GF-D8 (cell line): Measurements from ENCODE around the gene KIF5B.
A peak's percentile ranks its signal among the peaks of the same experiment; 100 is the strongest.
"Not testable (repeated sequence)": the region's sequence is repeated elsewhere in the genome, so short reads cannot be mapped to it uniquely, and the experiment has no call there.

Source experiments
- DNase-seq: peaks from one replicate; lab custom pipeline; 2025; lab: John Stamatoyannopoulos, UW

The KIF5B gene

DNA sequence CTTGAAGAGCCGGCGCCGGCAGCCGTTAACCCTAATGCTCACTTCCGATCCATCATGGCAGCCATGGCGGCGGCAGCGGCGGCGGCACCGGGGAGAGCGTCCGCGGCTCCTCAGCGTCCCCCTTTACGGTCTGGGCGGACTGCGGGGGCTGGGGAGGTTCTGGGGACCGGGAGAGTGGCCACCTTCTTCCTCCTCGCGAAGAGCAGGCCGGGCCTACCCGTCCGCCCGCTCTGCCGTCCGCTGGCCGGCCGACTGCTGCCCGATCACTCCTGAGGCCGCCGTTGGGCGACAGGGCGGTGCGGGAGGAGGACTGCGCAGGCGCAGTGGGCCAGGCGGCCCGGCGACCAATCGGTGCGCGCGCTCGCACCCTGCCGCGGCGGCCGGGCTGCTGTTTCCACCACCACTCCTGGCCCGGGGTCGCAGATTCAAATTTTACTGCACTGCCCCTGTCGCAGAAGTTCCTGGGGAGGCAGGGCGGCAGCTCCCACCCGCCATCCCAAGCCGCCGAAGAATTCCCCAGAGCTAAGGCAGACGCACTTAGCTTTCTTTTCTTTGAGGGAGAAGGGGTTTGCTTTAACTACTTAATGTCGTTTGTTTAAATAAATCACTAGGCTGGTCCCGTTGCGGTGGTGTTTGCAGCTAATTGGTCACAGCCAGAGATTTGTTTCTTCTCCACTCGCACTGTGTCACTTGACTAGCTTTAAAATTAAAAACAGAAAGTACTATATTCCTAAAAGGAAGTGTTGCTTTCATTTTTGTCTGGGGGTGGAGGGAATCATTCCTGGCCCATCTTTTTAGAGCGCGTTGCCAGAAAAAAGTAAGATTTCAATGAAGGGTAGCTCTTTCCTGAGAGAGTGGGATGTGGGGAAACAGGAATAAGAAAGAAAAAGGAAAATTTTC lies at the start of gene KIF5B:
Gene KIF5B, minus strand, starts transcription at position 290 of the 900 bp plus-strand sequence. CDS start 452 bp downstream, outside the sequence.
- DNase-seq: peak; percentile 57

DNA sequence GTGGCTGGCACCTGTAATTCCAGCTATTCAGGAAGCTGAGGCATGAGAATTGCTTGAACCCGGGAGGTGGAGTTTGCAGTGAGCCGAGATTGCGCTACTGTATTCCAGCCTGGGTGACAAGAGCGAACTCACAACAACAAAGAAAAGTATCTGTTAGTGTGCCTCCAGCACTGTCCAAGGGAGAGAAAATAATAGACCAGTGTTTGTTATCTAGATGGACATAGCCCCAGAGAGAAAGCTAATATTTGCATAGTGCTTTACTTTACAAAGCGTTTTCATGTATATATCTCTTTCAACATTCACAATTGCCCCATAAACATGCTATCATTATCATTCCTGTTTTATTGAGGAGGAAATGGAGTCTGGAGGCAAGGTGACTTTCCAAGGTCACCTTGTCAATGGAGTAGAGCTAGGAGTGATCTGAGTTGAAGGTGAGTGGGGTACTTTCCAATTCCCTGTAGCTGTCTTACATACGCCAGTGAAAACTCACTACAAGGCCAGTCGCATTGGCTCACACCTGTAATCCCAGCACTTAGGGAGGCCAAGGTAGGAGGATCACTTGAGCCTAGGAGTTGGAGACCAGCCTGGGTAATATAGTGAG lies 49.7 kb upstream of the KIF5B start:
- DNase-seq: no peak

DNA sequence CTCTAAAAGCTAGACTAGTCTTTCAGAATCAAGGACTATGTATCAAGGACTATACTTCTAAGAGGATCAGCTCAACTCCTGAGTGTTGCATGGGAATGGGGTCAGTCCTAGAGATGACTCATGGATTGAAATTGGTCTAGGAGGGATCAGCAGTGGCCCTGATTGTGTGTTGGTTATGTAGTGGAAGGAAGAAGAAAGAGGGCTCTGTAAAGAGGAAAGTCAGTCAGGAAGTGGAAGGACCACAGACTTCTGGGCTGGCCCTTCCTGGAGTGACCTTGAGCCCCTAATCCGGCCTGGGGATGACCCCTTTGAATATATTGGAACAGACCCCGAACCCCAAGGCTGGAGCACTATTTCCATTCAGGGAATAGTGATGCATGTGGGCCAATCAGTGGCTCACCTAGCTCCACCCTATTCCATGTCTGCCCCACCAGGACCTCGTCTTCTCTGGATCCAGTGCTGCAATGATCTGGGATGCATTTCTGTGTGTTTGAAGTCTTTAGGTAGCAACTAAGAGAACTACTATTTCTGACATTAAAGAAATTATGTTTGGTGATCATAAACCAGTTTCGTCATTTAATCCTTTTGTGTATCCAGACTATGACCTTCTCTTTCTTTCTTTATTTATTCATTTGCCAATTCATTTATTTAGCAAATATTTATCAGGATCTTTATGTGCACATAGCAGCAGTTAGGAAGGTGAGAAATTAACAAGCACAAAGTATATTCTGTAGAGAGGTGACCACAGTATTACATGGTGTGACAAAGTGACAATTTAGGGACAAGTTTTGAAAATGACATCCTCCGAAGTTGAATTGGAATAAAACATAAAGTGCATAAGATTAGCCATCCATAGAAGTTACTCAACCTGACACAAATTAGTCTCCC lies 48.6 kb upstream of the KIF5B start:
- no peak for DNase-seq

DNA sequence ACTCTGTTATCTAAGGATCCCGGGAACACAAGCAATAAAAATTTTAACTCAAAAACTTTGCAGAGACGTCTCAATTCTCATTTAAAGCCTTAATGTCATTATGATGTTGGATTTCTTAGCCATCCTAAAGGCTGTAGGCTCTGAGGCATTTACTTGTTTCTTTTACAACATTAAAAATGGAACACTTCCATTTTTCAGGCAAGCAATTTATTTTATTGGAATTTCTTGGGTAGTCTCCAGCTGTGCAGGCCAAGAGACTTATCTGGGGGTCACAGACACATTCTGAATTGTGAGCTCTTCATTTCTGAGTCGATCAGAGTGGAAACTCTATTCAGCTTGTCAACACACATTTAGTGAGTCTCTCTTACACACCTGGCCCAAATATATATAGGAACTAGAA lies 48.0 kb upstream of the KIF5B start:
- DNase-seq: no peak

DNA sequence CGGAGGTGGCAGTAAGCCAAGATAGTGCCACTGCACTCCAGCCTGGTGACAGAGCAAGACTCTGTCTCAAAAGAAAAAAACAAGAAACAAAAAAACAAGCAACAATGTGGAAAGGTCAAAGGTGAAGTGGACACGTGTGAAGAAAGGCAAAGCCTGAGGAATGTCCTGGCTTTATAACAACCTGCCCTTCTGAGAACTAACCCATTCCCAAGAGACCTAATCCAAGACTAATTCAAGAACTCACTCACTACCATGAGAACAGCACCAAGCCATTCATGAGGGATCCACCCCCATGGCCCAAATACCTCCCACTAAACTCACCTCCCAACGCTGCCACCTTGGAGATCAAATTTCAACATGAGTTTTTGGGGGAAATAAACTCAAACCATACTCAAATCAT lies 47.5 kb upstream of the KIF5B start:
- no peak for DNase-seq

DNA sequence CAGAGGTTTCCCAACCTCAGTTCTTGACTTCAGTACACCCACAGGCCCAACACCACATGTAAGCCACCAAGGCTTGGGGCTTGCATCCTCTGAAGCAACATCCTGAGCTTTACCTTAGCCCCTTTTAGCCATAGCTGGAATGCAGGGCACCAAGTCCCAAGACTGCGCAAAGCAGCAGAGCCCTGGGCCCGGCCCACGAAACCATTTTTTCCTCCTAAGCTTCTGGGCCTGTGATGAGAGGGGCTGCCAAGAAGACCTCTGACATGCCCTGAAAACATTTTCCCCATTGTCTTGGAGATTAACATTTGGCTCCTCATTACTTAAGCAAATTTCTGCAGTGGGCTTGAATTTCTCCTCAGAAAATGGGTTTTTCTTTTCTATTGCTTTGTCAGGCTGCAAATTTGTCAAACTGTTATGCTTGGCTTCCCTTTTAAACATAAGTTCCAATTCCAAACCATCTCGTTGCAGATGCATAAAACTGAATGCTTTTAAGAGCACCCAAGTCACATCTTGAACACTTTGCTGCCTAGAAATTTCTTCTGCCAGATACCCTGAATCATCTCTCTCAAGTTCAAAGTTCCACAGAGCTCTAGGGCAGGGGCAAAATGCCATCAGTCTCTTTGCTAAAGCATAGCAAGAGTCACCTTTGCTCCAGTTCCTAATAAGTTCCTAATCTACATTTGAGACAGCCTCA lies 42.5 kb upstream of the KIF5B start:
- DNase-seq: not testable (repeated sequence)

DNA sequence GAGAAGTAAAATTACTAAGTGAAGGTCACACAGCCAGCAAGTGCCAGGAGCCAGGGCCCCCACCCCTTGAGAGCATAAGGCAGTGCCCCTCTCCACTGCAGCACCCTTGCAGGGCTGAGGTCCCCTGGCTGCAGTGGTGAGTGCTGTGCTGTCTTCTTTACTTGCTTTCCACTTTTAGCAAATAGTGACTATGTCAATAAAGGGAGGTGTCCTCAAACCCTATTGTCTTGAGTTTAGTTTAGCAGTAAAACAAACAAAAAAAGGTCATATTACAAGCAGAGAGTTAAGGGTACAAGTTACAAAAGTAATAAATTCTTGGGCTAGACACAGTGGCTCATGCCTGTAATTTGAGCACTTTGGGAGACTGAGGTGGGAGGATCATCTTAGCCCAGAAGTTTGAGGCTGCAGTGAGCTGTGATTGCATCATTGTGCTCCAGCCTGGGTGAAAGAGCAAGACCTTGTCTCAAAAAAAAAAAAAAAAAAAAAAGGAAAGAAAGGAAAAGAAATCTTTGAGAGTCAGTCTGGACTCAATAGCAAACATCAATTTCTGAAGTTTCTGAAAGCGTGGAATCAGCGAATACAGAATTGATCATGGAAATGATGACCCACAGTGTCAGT lies 39.0 kb upstream of the KIF5B start:
- no peak for DNase-seq

DNA sequence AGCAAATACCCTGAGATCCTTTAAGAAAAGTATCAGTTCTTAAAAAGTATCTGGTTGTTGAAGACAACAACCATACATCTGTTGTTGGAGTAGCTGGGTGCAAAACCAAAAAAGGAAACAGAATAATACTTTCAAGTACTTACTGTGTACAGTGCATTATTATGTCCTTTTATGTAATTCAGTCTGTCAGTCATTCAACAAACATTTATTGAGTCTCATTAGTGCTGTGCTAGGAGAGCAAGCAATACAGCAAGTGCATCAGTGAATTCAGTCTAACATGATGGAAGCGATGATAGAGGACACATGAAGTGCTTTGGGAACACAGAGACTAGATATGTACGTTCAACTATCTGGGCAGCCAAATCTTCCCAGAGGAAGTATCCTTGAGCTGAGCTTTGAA lies 37.4 kb upstream of the KIF5B start:
- no peak for DNase-seq

DNA sequence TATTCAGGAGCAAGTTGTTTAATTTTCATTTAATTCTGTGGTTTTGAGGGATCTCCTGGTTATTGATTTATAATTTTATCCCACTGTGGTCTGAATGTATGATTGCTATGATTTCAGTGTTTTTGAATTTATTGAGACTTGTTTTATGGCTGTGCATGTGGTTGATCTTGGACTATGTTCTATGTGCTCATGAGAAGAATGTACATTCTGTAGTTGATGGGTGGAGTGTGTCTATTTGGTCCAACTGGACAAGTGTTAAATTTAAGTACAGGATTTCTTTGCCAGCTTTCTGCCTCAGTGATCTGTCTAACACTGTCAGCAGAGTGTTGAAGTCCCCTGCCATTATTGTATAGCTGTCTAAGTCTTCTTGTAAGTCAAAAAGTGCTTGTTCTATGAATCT lies 34.8 kb upstream of the KIF5B start:
- no peak for DNase-seq

DNA sequence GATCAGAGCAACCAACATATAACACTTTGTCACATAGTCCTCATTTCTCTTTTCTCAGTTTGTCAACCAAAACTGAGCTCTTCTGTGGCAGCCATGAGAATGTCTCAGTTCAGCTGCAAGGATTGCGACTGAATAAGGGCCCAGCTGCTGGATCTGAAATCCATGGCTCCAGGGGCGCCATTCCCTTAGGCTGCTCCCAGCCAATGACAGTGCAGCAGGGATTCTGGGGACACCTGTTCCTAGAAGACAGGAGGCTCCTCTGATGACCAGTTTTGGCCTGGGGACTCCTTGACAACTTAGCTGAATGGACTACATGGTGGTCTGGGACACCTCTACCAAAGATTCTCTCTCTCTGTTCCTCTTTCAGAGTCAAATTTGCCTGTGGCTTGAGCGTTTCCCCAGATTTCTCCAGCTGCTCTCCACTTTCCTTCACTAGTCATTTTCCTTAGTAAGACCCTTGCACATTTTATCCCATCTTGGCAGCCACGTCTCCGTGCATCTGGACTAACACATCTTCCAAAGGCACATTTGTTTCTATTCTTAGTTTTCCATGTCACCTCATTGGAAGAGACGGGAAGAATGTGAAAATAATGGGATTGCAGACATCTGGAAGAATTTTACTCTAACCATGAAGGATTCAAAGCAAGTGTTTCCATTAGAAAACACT lies 28.1 kb upstream of the KIF5B start:
- DNase-seq: no peak

DNA sequence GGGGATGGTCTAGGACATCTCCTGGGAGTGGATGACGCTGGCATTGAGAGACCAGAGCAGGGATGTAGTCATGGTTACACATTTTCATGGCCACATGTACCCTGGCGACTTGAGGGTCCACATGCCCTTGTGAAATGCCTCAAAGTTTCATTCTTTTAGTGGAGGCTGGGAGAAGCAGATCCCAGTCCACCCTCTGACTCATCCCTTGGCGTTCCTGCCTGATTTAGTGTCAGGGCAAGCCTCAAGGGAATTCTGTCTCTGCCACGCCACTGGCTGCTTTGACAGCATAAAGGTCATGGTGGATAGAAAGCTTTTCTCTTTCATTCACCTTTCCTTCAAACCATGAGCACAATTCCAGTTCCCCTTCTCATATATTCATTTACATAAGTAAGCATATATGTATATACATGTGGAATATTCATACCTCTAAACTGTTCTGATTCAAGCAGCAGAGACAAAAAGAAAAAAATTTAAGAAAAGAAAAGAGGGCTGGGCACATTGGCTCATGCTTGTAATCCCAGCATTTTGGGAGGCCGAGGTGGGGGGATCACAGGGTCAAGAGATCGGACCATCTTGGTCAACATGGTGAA lies 21.8 kb upstream of the KIF5B start:
- DNase-seq: no peak

DNA sequence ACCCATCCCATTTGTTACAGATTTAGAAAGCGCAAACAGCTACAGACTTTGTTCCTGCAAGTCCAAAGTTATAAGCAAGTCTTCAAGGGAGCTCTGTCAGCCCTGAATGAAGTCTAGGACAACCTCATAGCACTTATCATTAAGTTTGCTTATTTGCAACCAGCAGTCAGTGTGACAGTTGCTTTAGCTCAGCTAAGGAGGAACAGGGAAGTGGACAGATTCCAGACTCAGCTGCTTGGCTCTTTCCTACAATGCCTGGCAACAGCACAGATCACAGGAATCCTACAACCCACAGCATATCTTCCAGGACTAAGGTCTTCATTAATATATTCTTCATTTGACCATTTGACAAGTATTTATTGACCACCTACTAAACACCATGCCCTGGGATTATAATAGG lies 17.4 kb upstream of the KIF5B start:
- no peak for DNase-seq

DNA sequence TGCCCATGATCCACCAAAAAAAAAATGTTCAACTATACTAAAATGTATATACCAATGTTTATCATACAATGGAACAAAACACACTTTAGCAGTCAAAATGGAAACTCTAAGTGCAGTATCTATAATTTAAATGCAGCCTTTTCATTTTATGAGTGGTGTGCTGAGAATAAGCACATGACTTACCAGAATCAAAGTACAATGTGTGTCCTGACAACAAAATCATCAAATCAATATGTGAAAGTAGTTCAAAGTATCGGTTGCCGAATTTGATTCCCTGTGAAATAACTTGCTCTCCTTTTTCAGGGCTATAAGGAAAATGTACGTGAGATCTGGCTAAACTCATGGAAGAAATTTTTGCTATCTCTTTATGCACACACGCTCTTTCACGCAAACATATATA lies 16.9 kb upstream of the KIF5B start:
- no peak for DNase-seq

DNA sequence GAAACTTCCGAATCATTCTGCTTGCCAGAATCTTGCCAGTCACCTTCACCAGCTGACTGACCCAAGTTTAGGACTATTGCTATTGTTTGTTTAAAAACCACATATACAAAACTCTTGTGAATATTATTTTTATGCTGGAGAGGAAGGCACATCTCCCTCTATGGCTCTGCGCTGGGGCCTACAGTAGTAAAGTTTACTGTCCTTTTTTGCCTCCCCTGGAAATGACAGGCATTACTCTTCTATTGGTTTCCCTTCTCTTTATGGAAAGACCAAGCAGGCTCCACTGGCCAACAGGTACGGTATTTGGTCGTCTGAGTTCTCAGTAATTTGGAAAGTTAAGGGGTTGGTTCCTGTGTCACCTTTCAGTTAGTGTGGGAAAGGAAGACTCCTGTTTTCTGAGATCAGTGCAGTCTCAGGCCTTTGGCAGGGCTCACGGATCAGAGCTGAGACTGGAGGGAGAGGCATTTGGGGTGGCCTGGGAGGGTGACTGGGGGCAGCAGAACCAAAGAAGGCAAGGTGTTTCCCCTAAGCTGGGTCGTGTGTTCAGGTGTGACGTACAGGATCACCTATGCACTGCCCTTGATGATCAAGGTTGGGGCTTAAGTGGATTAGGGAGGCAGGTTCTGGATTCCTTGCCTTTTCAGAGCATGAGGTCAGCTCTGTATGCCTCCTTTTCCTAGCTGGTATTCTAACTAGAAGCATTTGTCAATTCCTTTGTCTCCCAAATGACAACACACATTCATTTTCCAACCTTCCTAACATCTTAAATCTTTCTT lies 16.0 kb upstream of the KIF5B start:
- DNase-seq: no peak

DNA sequence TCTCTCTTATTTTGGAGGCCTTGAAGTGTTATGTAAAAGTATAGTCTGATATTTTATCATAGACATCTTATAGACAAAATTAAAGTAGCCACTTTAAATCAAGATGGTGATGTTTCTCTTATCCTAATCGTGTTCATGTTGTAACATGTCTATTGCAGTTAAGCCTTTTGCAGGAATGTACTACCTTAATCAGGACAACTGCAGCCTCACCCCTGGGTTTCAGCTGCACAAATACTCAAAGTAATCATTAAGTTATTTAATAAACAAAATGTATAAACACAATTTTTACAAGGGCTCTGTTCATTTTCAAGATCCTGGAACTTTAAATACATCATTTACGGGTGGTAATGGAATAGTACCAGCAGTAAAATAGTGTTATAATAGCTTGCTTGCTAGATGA lies 14.4 kb upstream of the KIF5B start:
- DNase-seq: no peak

DNA sequence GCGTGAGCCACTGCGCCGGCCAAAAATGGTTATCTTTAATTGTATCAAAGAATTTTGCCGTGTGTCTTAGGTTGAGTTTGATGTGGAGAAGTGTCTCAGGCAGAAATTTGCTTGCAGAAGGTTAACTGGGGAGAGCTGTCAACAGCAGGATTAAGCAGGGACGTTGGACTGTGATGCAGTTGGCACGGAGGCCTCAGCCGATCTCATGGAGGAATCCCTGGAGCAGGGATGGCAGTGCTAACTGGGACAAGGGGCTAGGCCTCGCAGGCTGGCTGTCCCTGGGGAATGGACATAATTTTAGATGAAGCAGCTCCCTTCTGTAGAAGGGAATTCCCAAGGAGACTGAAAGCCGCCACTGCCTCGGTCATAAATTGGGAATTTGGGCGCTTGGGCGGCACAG lies 12.3 kb upstream of the KIF5B start:
- DNase-seq: no peak

DNA sequence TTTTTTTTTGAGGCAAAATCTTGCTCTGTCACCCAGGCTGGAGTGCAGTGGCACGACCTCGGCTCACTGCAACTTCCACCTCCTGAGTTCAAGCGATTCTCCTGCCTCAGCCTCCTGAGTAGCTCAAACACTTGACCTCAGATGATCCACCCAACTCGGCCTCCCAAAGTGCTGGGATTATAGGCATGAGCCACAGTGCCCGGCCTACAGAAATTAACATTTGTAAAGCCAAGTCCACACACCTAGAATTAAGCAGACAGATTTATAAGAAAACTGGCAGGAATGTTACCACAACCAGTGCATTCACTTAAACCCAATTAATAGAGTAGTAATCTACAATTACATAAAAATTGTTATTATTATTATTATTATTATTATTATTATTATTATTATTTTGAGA lies 11.7 kb upstream of the KIF5B start:
- DNase-seq: not testable (repeated sequence)

DNA sequence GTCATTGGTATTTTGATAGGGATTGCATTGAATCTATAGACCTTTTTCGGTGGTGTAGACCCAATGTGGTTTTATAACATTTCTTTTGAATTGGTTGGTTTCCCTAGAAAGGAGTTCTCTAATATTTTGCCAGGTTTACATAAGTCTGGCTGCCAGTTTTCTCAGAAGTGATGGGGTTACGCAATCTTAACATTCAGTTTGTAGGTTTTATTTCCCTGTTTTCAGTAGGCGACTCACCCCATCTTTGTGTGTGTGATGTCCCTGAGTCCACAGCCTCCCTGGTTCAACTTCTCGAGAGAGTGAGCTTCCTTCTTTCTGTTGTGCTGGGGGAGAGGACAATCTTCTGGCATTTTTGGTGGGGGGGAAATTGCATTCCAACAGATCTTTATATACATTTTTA lies 9.6 kb upstream of the KIF5B start:
- peak; percentile 54 for DNase-seq

DNA sequence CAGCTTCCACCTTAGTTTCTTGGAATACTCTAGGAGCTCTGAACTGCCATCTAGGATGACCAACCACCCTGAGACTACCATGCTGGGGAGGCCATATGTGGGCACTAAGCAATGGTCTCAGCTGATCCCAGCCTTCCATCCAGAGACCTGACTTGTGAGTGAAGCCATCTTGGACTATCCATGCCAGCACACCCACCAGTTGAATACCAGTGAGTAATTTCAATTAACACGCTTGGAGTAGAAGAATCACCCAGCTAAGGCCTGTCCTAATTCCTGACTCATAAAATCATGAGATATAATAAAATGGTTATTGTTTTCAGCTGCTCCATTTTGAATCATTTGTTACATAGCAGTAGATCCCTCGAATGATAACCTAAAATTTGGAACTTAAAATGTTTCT lies 5.2 kb upstream of the KIF5B start:
- DNase-seq: no peak

DNA sequence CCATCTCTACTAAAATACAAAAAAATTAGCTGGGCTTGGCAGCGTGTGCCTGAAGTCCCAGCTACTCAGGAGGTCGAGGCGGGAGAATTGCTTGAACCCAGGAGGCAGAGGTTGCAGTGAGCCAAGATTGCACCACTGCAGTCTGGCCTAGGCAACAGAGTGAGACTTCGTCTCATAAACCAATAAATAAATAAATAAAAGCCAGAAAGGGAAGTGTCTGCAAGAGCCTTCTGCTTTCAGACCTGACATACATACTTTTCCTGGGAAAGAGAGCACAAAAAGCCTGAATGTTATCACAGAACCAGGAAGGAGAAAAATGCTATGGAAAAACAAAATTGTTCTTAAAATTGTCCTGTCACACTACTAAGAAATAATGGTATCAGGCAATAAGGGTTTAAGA lies 4.1 kb upstream of the KIF5B start:
- DNase-seq: no peak
